Liver (tissue), 3 donors: ENCODE measurements around the gene UBE2E2.

ENCODE experiments used
- CTCF ChIP-seq: fragments of 150-350 bp; IDR thresholded peaks from 2 replicates; pipeline ENCODE4 v1.5.1; 2017; ENCODE audit warnings: improper control_type of control experiment, low read depth, low read length; ENCODE audit not compliant: missing input control
- FOXA2 ChIP-seq: IDR thresholded peaks from 2 replicates; pipeline ENCODE4 v1.6.1; 2016; ENCODE audit warnings: antibody characterized with exemption
- GABPA ChIP-seq, 2 donors: IDR thresholded peaks in 1 of 2; conservative IDR thresholded peaks in 1 of 2; 2 replicates each; pipeline ENCODE4 v1.6.1; 2016; ENCODE audit warnings: antibody characterized with exemption in 2 of 2, mild to moderate bottlenecking in 1 of 2, moderate library complexity in 1 of 2
- HNF4A ChIP-seq, 2 donors: conservative IDR thresholded peaks; 2 replicates each; pipeline ENCODE4 v1.6.1; 2016; ENCODE audit warnings: antibody characterized with exemption in 2 of 2, mild to moderate bottlenecking in 2 of 2
- HNF4G ChIP-seq: IDR thresholded peaks from 2 replicates; pipeline ENCODE4 v1.6.1; 2016; ENCODE audit warnings: antibody characterized with exemption
- MAX ChIP-seq: IDR thresholded peaks from 2 replicates; pipeline ENCODE4 v1.6.1; 2016; ENCODE audit warnings: antibody characterized with exemption
- RAD21 ChIP-seq, 2 donors: IDR thresholded peaks; 2 replicates each; pipeline ENCODE4 v1.6.1; 2016; ENCODE audit warnings: antibody characterized with exemption in 2 of 2, mild to moderate bottlenecking in 2 of 2
- REST ChIP-seq: IDR thresholded peaks from 2 replicates; pipeline ENCODE4 v1.6.1; 2016; ENCODE audit warnings: antibody characterized with exemption, mild to moderate bottlenecking
- RXRA ChIP-seq, 2 donors: IDR thresholded peaks; 2 replicates each; pipeline ENCODE4 v1.6.1; 2017 to 2018; ENCODE audit warnings: antibody characterized with exemption in 2 of 2, mild to moderate bottlenecking in 1 of 2
- SP1 ChIP-seq: IDR thresholded peaks from 2 replicates; pipeline ENCODE4 v1.6.1; 2018; ENCODE audit warnings: antibody characterized with exemption, mild to moderate bottlenecking
- TAF1 ChIP-seq: conservative IDR thresholded peaks from 2 replicates; pipeline ENCODE4 v1.6.1; 2016; ENCODE audit warnings: antibody characterized with exemption, mild to moderate bottlenecking
- YY1 ChIP-seq: IDR thresholded peaks from 2 replicates; pipeline ENCODE4 v1.6.1; 2016; ENCODE audit warnings: antibody characterized with exemption, mild to moderate bottlenecking
- ZBTB33 ChIP-seq: IDR thresholded peaks from 2 replicates; pipeline ENCODE4 v1.6.1; 2016; ENCODE audit warnings: antibody characterized with exemption
- donor health status: healthy.
- donor health status: healthy.

- TF ChIP-seq HNF4G (no peak), CTCF (no peak), TAF1 (no peak), ZBTB33 (no peak), REST (no peak), MAX (no peak), SP1 (no peak), RXRA (IDR thresholded peaks at IDR 0.05) (no peak), RAD21 (IDR thresholded peaks at IDR 0.05) (no peak), HNF4A (conservative IDR thresholded peaks at IDR 0.05) (no peak), FOXA2 (no peak), GABPA (IDR thresholded peaks at IDR 0.05 in 1 of 2, conservative IDR thresholded peaks at IDR 0.05 in 1 of 2) (no peak), YY1 (no peak)
These were observed 278.0 kb downstream of the UBE2E2 start for GRCh38 chr3:23481011-23481615.
